ENCODE measurements around the gene FAM204A.

- TF ChIP-seq MAFF (IDR thresholded peaks at IDR 0.05; ENCODE audit: low read depth, low read length) (no peak), FOXO4 (CRISPR knock-in tag; conservative IDR thresholded peaks at IDR 0.05) (no peak), RAD51 (IDR thresholded peaks at IDR 0.05; ENCODE audit: borderline replicate concordance) (no peak), ZBTB46 (CRISPR knock-in tag; IDR thresholded peaks at IDR 0.05; ENCODE audit: borderline replicate concordance) (no peak), ZBTB49 (CRISPR knock-in tag; IDR thresholded peaks at IDR 0.05; ENCODE audit: borderline replicate concordance) (no peak), CREB1 (IDR thresholded peaks at IDR 0.05) (no peak), CREB1 (CRISPR knock-in tag; IDR thresholded peaks at IDR 0.05) (no peak), BRCA1 (CRISPR knock-in tag; IDR thresholded peaks at IDR 0.05) (no peak), CTCF (CRISPR knock-in tag; IDR thresholded peaks at IDR 0.05) (no peak), CEBPZ (IDR thresholded peaks at IDR 0.05; ENCODE audit: low read length) (no peak), ZNF672 (CRISPR knock-in tag; IDR thresholded peaks at IDR 0.05) (no peak), ETS1 (CRISPR knock-in tag; IDR thresholded peaks at IDR 0.05) (no peak), CREM (IDR thresholded peaks at IDR 0.05) (no peak), CREM (CRISPR knock-in tag; IDR thresholded peaks at IDR 0.05) (no peak)
Observed at GRCh38 chr10:118272767-118273166, 69.4 kb downstream of the FAM204A start.
